ENCODE data around the gene OSBPL5.

The OSBPL5 gene

DNA sequence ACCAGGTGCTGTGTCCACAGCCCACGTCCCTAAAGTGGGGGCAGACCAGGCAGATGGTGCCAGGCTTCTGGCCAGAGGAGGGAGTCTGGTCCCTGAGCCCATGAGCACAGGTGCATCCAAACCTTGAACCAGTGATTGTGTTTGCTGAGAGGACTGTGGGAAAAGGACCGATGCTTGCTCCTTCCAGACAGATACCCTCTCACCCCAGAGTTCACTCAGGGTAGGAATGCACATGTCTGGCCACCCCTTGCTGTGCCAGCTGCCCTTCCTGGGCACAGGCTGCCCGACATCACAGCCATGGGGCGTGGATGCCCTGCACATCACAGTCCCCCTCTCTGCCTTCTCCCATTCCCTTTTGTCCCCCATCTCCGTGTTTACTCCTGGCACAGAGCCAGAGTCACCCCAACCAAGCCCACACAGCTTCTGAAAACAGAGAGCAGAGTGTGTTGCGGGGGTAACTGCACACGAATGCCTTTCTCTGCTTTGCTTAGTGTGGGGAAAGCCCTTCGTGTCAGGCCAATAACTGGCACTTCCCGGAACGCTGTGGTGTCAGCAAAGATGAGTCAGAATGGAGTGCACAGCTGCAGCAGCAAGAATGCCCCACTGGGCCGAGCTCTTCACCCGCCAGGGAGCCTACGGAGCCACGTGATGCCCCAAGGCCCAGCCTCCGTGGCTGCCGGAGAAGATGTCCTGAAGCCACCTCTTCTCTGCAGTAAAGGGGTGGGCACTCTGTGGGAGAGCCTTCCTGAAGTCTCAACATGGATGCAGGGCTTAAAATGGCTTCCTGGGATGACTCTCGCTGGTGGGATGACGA is 115.5 kb downstream of the OSBPL5 start:
- DNase-seq = peak; percentile 52 to 64

DNA sequence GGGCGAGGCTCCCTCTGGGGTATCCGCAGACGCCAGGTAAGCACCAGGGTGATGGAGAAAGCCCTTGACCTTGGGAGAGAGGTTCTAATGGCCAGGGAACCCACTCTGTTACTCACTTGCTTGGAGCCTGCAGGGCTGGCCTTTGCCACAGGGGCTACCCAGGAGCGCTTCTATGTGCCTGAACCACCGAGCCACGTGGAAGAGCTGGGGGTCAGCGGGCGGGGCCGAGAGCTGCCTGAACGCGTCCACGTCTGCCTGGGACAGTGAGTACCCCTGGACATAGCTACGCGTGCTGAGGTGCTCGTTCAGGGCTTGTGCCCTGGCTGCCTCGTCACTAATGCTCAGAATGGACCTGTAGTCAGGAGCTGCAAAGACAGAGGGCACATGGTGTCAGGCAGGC is 117.5 kb downstream of the OSBPL5 start:
- DNase-seq = no peak

DNA sequence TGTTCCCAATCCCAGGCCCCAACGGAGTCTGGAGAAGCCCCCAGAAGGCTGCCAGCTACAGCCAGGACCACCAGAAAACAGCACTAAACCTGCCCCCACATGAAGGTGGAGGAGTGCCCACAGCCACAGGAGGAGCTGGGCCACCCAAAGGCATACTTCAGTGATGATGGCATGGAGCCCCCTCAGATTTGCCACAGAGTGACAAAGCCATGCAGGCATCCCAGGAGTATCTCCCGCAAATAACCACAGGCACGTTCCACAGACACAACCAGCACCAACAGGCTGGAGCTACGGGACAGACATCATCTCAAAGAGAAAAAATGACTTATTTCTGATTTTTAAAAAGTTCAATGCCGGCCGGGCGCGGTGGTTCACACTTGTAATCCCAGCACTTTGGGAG is 118.5 kb downstream of the OSBPL5 start:
- no peak for DNase-seq

- no peak for DNase-seq
These were observed 118.9 kb downstream of the OSBPL5 start for GRCh38 chr11:3046190-3046589.

- no peak for DNase-seq
These were observed 120.2 kb downstream of the OSBPL5 start for GRCh38 chr11:3044915-3045314.

DNA sequence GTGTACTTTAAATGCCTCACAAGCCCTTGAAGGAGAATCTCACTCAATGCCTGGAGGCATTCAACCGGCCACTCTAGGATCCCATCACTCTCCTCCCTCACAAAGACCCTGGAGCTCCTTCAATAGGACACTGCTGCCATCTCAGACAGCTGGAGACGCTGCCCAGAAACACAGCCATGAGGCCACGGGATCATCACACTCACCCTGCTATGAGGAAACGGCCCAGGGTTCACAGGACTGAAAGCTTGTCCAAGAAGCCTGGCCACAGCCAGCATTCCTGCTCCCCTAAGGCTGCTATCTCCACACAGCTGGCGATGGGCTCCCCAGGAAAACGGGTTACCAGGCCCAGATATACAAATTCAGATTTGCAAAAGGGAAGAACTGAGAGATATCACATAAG is 121.1 kb downstream of the OSBPL5 start:
- DNase-seq = no peak

- no peak for DNase-seq
These were observed 121.7 kb downstream of the OSBPL5 start for GRCh38 chr11:3043315-3043871.

- no peak for DNase-seq
These were observed 122.4 kb downstream of the OSBPL5 start for GRCh38 chr11:3042496-3043314.

GRCh38 chr11:3041699-3042441 is 123.2 kb downstream of the OSBPL5 start:
- no peak for DNase-seq

- DNase-seq = no peak
These were observed 124.2 kb downstream of the OSBPL5 start for GRCh38 chr11:3040881-3041280.

- no peak for DNase-seq
These were observed 127.2 kb downstream of the OSBPL5 start for GRCh38 chr11:3037945-3038271.
